Astrocyte (in vitro differentiated cells and primary cell): ENCODE measurements around the gene MRTFB. TPM values are rescaled to one million over a fixed set of nuclear protein-coding genes. Genes with fewer than 3 reads are reported as not detected.

ENCODE experiments used
- DNase-seq: peaks from one replicate; pipeline ENCODE4 v3.0.0-alpha.2; 2010; ENCODE audit warnings: low read depth
- FAIRE-seq: peaks from 2 replicates; lab custom pipeline; 2011; peaks lifted over from hg19 to GRCh38; lab: Jason Lieb, UNC
- H2AFZ ChIP-seq: 2 replicates; pipeline ENCODE4 v1.6.0; 2012; ENCODE audit warnings: low read depth, low read length, inconsistent platforms
- H3K27ac ChIP-seq: 2 replicates; pipeline ENCODE4 v1.5.1; 2011; ENCODE audit warnings: low read depth, low read length, inconsistent platforms
- H3K27me3 ChIP-seq: 2 replicates; pipeline ENCODE4 v1.6.0; 2011; ENCODE audit warnings: low read length, inconsistent platforms; ENCODE audit not compliant: insufficient read depth
- H3K36me3 ChIP-seq: 2 replicates; pipeline ENCODE4 v1.5.1; 2011; ENCODE audit warnings: low read length, inconsistent platforms; ENCODE audit not compliant: insufficient read depth
- H3K4me1 ChIP-seq: 2 replicates; pipeline ENCODE4 v1.5.1; 2011; ENCODE audit warnings: low read length, inconsistent platforms; ENCODE audit not compliant: insufficient read depth
- H3K4me2 ChIP-seq: 2 replicates; pipeline ENCODE4 v1.6.0; 2012; ENCODE audit warnings: low read length, inconsistent platforms
- H3K4me3 ChIP-seq: 2 replicates; pipeline ENCODE4 v1.5.1; 2011; ENCODE audit warnings: low read depth, mild to moderate bottlenecking, low read length, inconsistent platforms; ENCODE audit not compliant: insufficient read depth
- H3K79me2 ChIP-seq: 2 replicates; pipeline ENCODE4 v1.6.0; 2012; ENCODE audit warnings: mild to moderate bottlenecking, low read length, inconsistent platforms; ENCODE audit not compliant: insufficient read depth
- H3K9ac ChIP-seq: 2 replicates; pipeline ENCODE4 v1.6.0; 2012; ENCODE audit warnings: mild to moderate bottlenecking, low read length, inconsistent platforms
- H3K9me3 ChIP-seq: 2 replicates; pipeline ENCODE4 v1.5.1; 2012; ENCODE audit warnings: low read depth, mild to moderate bottlenecking, low read length, inconsistent platforms; ENCODE audit not compliant: insufficient read depth
- H4K20me1 ChIP-seq: 2 replicates; pipeline ENCODE4 v1.6.0; 2012; ENCODE audit warnings: low read length, inconsistent platforms; ENCODE audit not compliant: insufficient read depth
- H3K27ac Mint-ChIP-seq: one replicate; pipeline ENCODE4 v1.8.0; 2021; ENCODE audit warnings: mild to moderate bottlenecking, mixed read lengths; ENCODE audit not compliant: unreplicated experiment
- H3K27me3 Mint-ChIP-seq: one replicate; pipeline ENCODE4 v1.8.0; 2021; ENCODE audit warnings: low read depth, mixed read lengths; ENCODE audit not compliant: unreplicated experiment
- H3K36me3 Mint-ChIP-seq: one replicate; pipeline ENCODE4 v1.8.0; 2021; ENCODE audit warnings: low read depth, mixed read lengths; ENCODE audit not compliant: unreplicated experiment
- H3K4me1 Mint-ChIP-seq: one replicate; pipeline ENCODE4 v1.8.0; 2021; ENCODE audit warnings: low read depth, mixed read lengths; ENCODE audit not compliant: unreplicated experiment
- H3K4me3 Mint-ChIP-seq: one replicate; pipeline ENCODE4 v1.8.0; 2021; ENCODE audit warnings: mild to moderate bottlenecking, moderate library complexity, mixed read lengths; ENCODE audit not compliant: unreplicated experiment
- H3K9me3 Mint-ChIP-seq: one replicate; pipeline ENCODE4 v1.8.0; 2021; ENCODE audit warnings: mild to moderate bottlenecking, mixed read lengths; ENCODE audit not compliant: unreplicated experiment
- CTCF ChIP-seq: IDR thresholded peaks from 2 replicates; pipeline ENCODE4 v1.5.1; 2011; ENCODE audit warnings: low read depth, mild to moderate bottlenecking, inconsistent platforms, low read length, moderate library complexity; ENCODE audit not compliant: insufficient read depth
- EZH2 ChIP-seq: IDR thresholded peaks from 2 replicates; pipeline ENCODE4 v1.6.1; 2012; ENCODE audit warnings: mild to moderate bottlenecking, low read length, inconsistent platforms; ENCODE audit not compliant: insufficient read depth
- total RNA-seq: library from RNA; stranded (reverse); gene quantifications from 2 replicates; pipeline ENCODE4 v1.2.1, GENCODE V29; 2021

Gene MRTFB
- total RNA-seq, 1 donor from 2014 or later, result 32.5 TPM

- H3K4me3 ChIP-seq, result no peak overlapping the region
- H4K20me1 ChIP-seq, result no peaks in the 10 kb centered on the region
- H2AFZ ChIP-seq, result no peak overlapping the region
- H3K4me1 ChIP-seq, result no peaks in the 10 kb centered on the region
- peaks cover 23% of the 10 kb centered on the region for H3K36me3 Mint-ChIP-seq
- no peaks in the 10 kb centered on the region for H3K27me3 ChIP-seq
- no peak for DNase-seq
- peaks cover 31% of the 10 kb centered on the region for H3K36me3 ChIP-seq
- H3K4me3 Mint-ChIP-seq, result no peak overlapping the region
- H3K4me2 ChIP-seq, result no peak overlapping the region
- H3K27ac ChIP-seq, result no peak overlapping the region
- FAIRE-seq, result no peak
- H3K79me2 ChIP-seq, result no peaks in the 10 kb centered on the region
- no peaks in the 10 kb centered on the region for H3K9me3 Mint-ChIP-seq
- no peak overlapping the region for H3K27ac Mint-ChIP-seq
- H3K4me1 Mint-ChIP-seq, result peaks cover 4% of the 10 kb centered on the region
- no peak overlapping the region for H3K9ac ChIP-seq
- no peaks in the 10 kb centered on the region for H3K9me3 ChIP-seq
- TF ChIP-seq CTCF (no peak), EZH2 (no peak)
- H3K27me3 Mint-ChIP-seq, result no peaks in the 10 kb centered on the region
Observed at GRCh38 chr16:14252860-14253259, 181.7 kb downstream of the MRTFB start.

GRCh38 chr16:14263011-14263410 lies 191.9 kb downstream of the MRTFB start:
- Mint-ChIP-seq H3K4me3 (no peak overlapping the region), H3K27ac (no peak overlapping the region), H3K9me3 (no peaks in the 10 kb centered on the region), H3K36me3 (peaks cover 27% of the 10 kb centered on the region), H3K27me3 (no peaks in the 10 kb centered on the region), H3K4me1 (no peaks in the 10 kb centered on the region)
- no peak overlapping the region for H2AFZ ChIP-seq
- no peaks in the 10 kb centered on the region for H3K79me2 ChIP-seq
- DNase-seq (no peak), FAIRE-seq (no peak)
- no peaks in the 10 kb centered on the region for H4K20me1 ChIP-seq
- no peaks in the 10 kb centered on the region for H3K27me3 ChIP-seq
- H3K9ac ChIP-seq, result no peak overlapping the region
- H3K4me2 ChIP-seq, result no peak overlapping the region
- TF ChIP-seq EZH2, result no peak
- no peak for TF ChIP-seq CTCF
- no peaks in the 10 kb centered on the region for H3K4me1 ChIP-seq
- H3K9me3 ChIP-seq, result no peaks in the 10 kb centered on the region
- H3K4me3 ChIP-seq, result no peak overlapping the region
- H3K36me3 ChIP-seq, result peaks cover 24% of the 10 kb centered on the region
- H3K27ac ChIP-seq, result no peak overlapping the region

GRCh38 chr16:14263769-14264168 lies 192.7 kb downstream of the MRTFB start:
- Mint-ChIP-seq H3K9me3 (no peaks in the 10 kb centered on the region), H3K36me3 (peaks cover 29% of the 10 kb centered on the region), H3K27me3 (no peaks in the 10 kb centered on the region), H3K4me3 (no peak overlapping the region), H3K27ac (no peak overlapping the region), H3K4me1 (no peaks in the 10 kb centered on the region)
- DNase-seq (no peak), FAIRE-seq (no peak)
- Histone ChIP-seq H3K79me2 (no peaks in the 10 kb centered on the region), H3K9me3 (no peaks in the 10 kb centered on the region), H3K4me2 (no peak overlapping the region), H3K36me3 (peaks cover 19% of the 10 kb centered on the region), H4K20me1 (no peaks in the 10 kb centered on the region), H3K9ac (no peak overlapping the region), H3K27me3 (no peaks in the 10 kb centered on the region), H3K4me1 (no peaks in the 10 kb centered on the region), H3K27ac (no peak overlapping the region), H3K4me3 (no peak overlapping the region), H2AFZ (no peak overlapping the region)
- no peak for TF ChIP-seq EZH2
- no peak for TF ChIP-seq CTCF
